Testis (tissue), 3 donors: ENCODE data around the gene RBM4. TPM values are rescaled to one million over a fixed set of nuclear protein-coding genes. Genes with fewer than 3 reads are reported as not detected.

Experiments
- DNase-seq: peaks from one replicate; pipeline ENCODE4 v3.0.0-alpha.2; 2019
- H3K27ac ChIP-seq, 2 donors: fragments of 200-600 bp; sonication (generic); one replicate each; pipeline ENCODE4 v1.5.1; 2019
- H3K27me3 ChIP-seq: fragments of 200-600 bp; sonication (generic); one replicate; pipeline ENCODE4 v1.5.1; 2019
- H3K36me3 ChIP-seq: fragments of 200-600 bp; sonication (generic); one replicate; pipeline ENCODE4 v1.5.1; 2017; ENCODE audit warnings: low read depth; ENCODE audit errors: missing control alignments
- H3K4me1 ChIP-seq: fragments of 200-600 bp; sonication (generic); one replicate; pipeline ENCODE4 v1.5.1; 2019
- H3K4me3 ChIP-seq, 2 donors: fragments of 200-600 bp; sonication (generic); one replicate each; pipeline ENCODE4 v1.5.1; 2017 to 2019
- H3K9me3 ChIP-seq: fragments of 200-600 bp; sonication (generic); one replicate; pipeline ENCODE4 v1.5.1; 2017
- CTCF ChIP-seq, 3 experiments: fragments of 450-650 bp in 2 of 3; fragments of 200-600 bp in 1 of 3; sonication (generic) in 1 of 3; IDR thresholded peaks; one replicate each; pipeline ENCODE4 v1.5.1; 2016 to 2019; ENCODE audit warnings: antibody characterized with exemption in 3 of 3, mild to moderate bottlenecking in 2 of 3, moderate library complexity in 1 of 3
- POLR2A ChIP-seq: fragments of 450-650 bp; IDR thresholded peaks from one replicate; pipeline ENCODE4 v1.6.1; 2017; ENCODE audit warnings: antibody characterized with exemption, mild to moderate bottlenecking, moderate library complexity
- WGBS, 2 donors: methylation state at CpG; one replicate each; pipeline ENCODE4 v1.1.5; 2018; 5-methylcytosine and 5-hydroxymethylcytosine counted together
- intact Hi-C: fragments of 100-400 bp; cut with DNase I; formaldehyde crosslinking; loops from one replicate; pipeline ENCODE4 v1.15.1; 2023; ENCODE audit warnings: low total_unique reads
- polyA plus RNA-seq: library from polyadenylated mRNA; stranded (reverse); fragments of 350-450 nt; fragmentation: Illumina TruSeq; extraction: RNeasy Lipid Tissue Mini Kit (QIAGEN cat#74804); gene quantifications from one replicate; pipeline ENCODE4 v1.2.3, GENCODE V29; 2014; ENCODE audit warnings: low read depth, low replicate concordance; ENCODE audit not compliant: insufficient read depth
- total RNA-seq, 2 donors: library from RNA; depleted of rRNA; stranded (reverse); fragments of >200 nt; gene quantifications; one replicate each; pipeline ENCODE4 v1.2.3, GENCODE V29; 2016

The RBM4 gene
- total and polyA plus RNA-seq, 3 donors from 2014 or later, result 95.2 to 137 (median 123) TPM

- 91 to 93% methylated on average over 6 to 9 of the region's 9 CpGs for WGBS, 2 donors
- H3K4me1 ChIP-seq, result peaks cover 13% of the 10 kb centered on the region
- intact Hi-C loops, result no loop called here
- H3K4me3 ChIP-seq, result no peak overlapping the region
- TF ChIP-seq POLR2A (no peak), CTCF (IDR thresholded peaks at IDR 0.05) (no peak)
- no peaks in the 10 kb centered on the region for H3K9me3 ChIP-seq
- no peak overlapping the region for H3K27ac ChIP-seq
- H3K36me3 ChIP-seq, result no peaks in the 10 kb centered on the region
- H3K27me3 ChIP-seq, result no peaks in the 10 kb centered on the region
- DNase-seq, result no peak
Measured at GRCh38 chr11:66625752-66626149, 12.8 kb upstream of the RBM4 start.

GRCh38 chr11:66626382-66626781, 12.1 kb upstream of the RBM4 start:
- no peak overlapping the region for H3K27ac ChIP-seq
- WGBS, 2 donors, result 93 to 96% methylated on average over 25 of the region's 25 CpGs
- no peak for DNase-seq
- no peaks in the 10 kb centered on the region for H3K27me3 ChIP-seq
- intact Hi-C loops, result no loop called here
- TF ChIP-seq CTCF (IDR thresholded peaks at IDR 0.05), result no peak
- TF ChIP-seq POLR2A, result no peak
- H3K4me3 ChIP-seq, result no peak overlapping the region
- no peaks in the 10 kb centered on the region for H3K36me3 ChIP-seq
- H3K9me3 ChIP-seq, result no peaks in the 10 kb centered on the region
- H3K4me1 ChIP-seq, result peaks cover 9% of the 10 kb centered on the region

- H3K4me1 ChIP-seq, result peaks cover 9% of the 10 kb centered on the region
- no peaks in the 10 kb centered on the region for H3K27me3 ChIP-seq
- 89 to 90% methylated on average over 7 of the region's 7 CpGs for WGBS, 2 donors
- no peak overlapping the region for H3K4me3 ChIP-seq
- H3K9me3 ChIP-seq, result no peaks in the 10 kb centered on the region
- no peak for DNase-seq
- intact Hi-C loops, result no loop called here
- TF ChIP-seq CTCF (IDR thresholded peaks at IDR 0.05) (no peak), POLR2A (no peak)
- no peak overlapping the region for H3K27ac ChIP-seq
- no peaks in the 10 kb centered on the region for H3K36me3 ChIP-seq
Measured at GRCh38 chr11:66626926-66627325, 11.6 kb upstream of the RBM4 start.

GRCh38 chr11:66628061-66628603, 10.4 kb upstream of the RBM4 start:
- H3K9me3 ChIP-seq, result no peaks in the 10 kb centered on the region
- no peaks in the 10 kb centered on the region for H3K36me3 ChIP-seq
- DNase-seq, result no peak
- TF ChIP-seq POLR2A (no peak), CTCF (IDR thresholded peaks at IDR 0.05) (no peak)
- H3K27me3 ChIP-seq, result no peaks in the 10 kb centered on the region
- intact Hi-C loops, result no loop called here
- H3K27ac ChIP-seq, result no peak overlapping the region
- H3K4me1 ChIP-seq, result peaks cover 7% of the 10 kb centered on the region
- WGBS, 2 donors, result 88 to 91% methylated on average over 7 of the region's 7 CpGs
- no peak overlapping the region for H3K4me3 ChIP-seq

GRCh38 chr11:66629356-66629755, 9.1 kb upstream of the RBM4 start:
- intact Hi-C loops, result no loop called here
- Histone ChIP-seq H3K36me3 (no peaks in the 10 kb centered on the region), H3K4me1 (no peaks in the 10 kb centered on the region), H3K27ac (no peak overlapping the region), H3K9me3 (no peaks in the 10 kb centered on the region), H3K4me3 (no peak overlapping the region), H3K27me3 (no peaks in the 10 kb centered on the region)
- TF ChIP-seq CTCF (IDR thresholded peaks at IDR 0.05) (no peak), POLR2A (no peak)
- no peak for DNase-seq
- 81 to 91% methylated on average over 2 of the region's 2 CpGs for WGBS, 2 donors
